CD14-positive monocyte (primary cell): ENCODE results near the gene ZNF76. TPM values are rescaled to one million over a fixed set of nuclear protein-coding genes. Genes with fewer than 3 reads are reported as not detected.

Experiments
- DNase-seq, 3 donors: peaks; one replicate each; pipeline ENCODE4 v3.0.0-alpha.2; 2011 to 2022
- H2AFZ ChIP-seq: 2 replicates; pipeline ENCODE4 v1.6.0; 2012; ENCODE audit warnings: mild to moderate bottlenecking, low read depth, low read length, inconsistent platforms; ENCODE audit not compliant: insufficient read depth, poor library complexity, severe bottlenecking
- H3K27ac ChIP-seq, 2 donors: 1 replicate in 1 of 2; 2 replicates in 1 of 2; pipeline ENCODE4 v1.5.1; 2012 to 2013; ENCODE audit warnings: low read length in 2 of 2, control low read depth in 1 of 2, inconsistent platforms in 1 of 2, low read depth in 1 of 2, mild to moderate bottlenecking in 1 of 2
- H3K27me3 ChIP-seq, 2 donors: one replicate each; pipeline versions ENCODE4 v1.6.0 to v1.6.1; 2011 to 2013; ENCODE audit warnings: low read length in 2 of 2; ENCODE audit not compliant: control insufficient read depth in 2 of 2, insufficient read depth in 2 of 2
- H3K36me3 ChIP-seq, 2 donors: replicated peaks in 1 of 2; 1 replicate in 1 of 2; 2 replicates in 1 of 2; pipeline versions ENCODE4 v1.5.1 to v1.6.1; 2012 to 2013; ENCODE audit warnings: low read length in 2 of 2, control low read depth in 1 of 2, inconsistent platforms in 1 of 2, mild to moderate bottlenecking in 1 of 2; ENCODE audit not compliant: insufficient read depth in 2 of 2, control insufficient read depth in 1 of 2
- H3K4me1 ChIP-seq, 2 donors: 1 replicate in 1 of 2; 2 replicates in 1 of 2; pipeline versions ENCODE4 v1.5.1 to v1.6.1; 2012 to 2013; ENCODE audit warnings: low read length in 2 of 2, control low read depth in 1 of 2, inconsistent platforms in 1 of 2, mild to moderate bottlenecking in 1 of 2, moderate library complexity in 1 of 2; ENCODE audit not compliant: insufficient read depth in 2 of 2, control insufficient read depth in 1 of 2
- H3K4me2 ChIP-seq: replicated peaks from 2 replicates; pipeline ENCODE3; 2012; ENCODE audit warnings: low read length, moderate library complexity, mild to moderate bottlenecking; ENCODE audit not compliant: poor library complexity, severe bottlenecking; ENCODE audit errors: extremely low read depth
- H3K4me3 ChIP-seq, 3 experiments: fragments of 200-600 bp in 1 of 3; sonication (generic) in 1 of 3; replicated peaks in 1 of 3; 1 replicate in 2 of 3; 2 replicates in 1 of 3; pipeline ENCODE4 v1.5.1; 2011 to 2013; ENCODE audit warnings: low read length in 3 of 3, mild to moderate bottlenecking in 3 of 3, control low read depth in 2 of 3, low read depth in 2 of 3, inconsistent platforms in 1 of 3, moderate library complexity in 1 of 3
- H3K79me2 ChIP-seq: 2 replicates; pipeline ENCODE4 v1.6.0; 2012; ENCODE audit warnings: mild to moderate bottlenecking, control low read depth, inconsistent platforms, low read length, moderate library complexity; ENCODE audit not compliant: insufficient read depth
- H3K9ac ChIP-seq: 2 replicates; pipeline ENCODE4 v1.6.0; 2017; ENCODE audit warnings: low read length, mild to moderate bottlenecking; ENCODE audit not compliant: insufficient read depth, poor library complexity, severe bottlenecking
- H3K9me3 ChIP-seq, 2 donors: replicated peaks in 1 of 2; 1 replicate in 1 of 2; 2 replicates in 1 of 2; pipeline versions ENCODE4 v1.5.1 to v1.6.1; 2012 to 2013; ENCODE audit warnings: low read length in 2 of 2, control low read depth in 1 of 2; ENCODE audit not compliant: control insufficient read depth in 1 of 2, insufficient read depth in 1 of 2
- H4K20me1 ChIP-seq: 2 replicates; pipeline ENCODE4 v1.6.0; 2012; ENCODE audit warnings: mild to moderate bottlenecking, low read length, control low read depth, moderate library complexity; ENCODE audit not compliant: insufficient read depth
- H3K27ac Mint-ChIP-seq, 7 donors: one replicate each; pipeline ENCODE4 v1.8.0; 2020; ENCODE audit warnings: mild to moderate bottlenecking in 7 of 7, mixed read lengths in 7 of 7, moderate library complexity in 6 of 7, inconsistent platforms in 2 of 7
- H3K27me3 Mint-ChIP-seq, 3 donors: one replicate each; pipeline ENCODE4 v1.8.0; 2021 to 2022; ENCODE audit warnings: low read depth in 3 of 3, mild to moderate bottlenecking in 3 of 3, mixed read lengths in 3 of 3, moderate library complexity in 3 of 3, inconsistent platforms in 1 of 3
- H3K36me3 Mint-ChIP-seq, 2 donors: one replicate each; pipeline ENCODE4 v1.8.0; 2020; ENCODE audit warnings: mixed read lengths in 2 of 2, inconsistent platforms in 1 of 2, mild to moderate bottlenecking in 1 of 2
- H3K4me1 Mint-ChIP-seq: one replicate; pipeline ENCODE4 v1.8.0; 2020; ENCODE audit warnings: mild to moderate bottlenecking, mixed read lengths
- H3K4me3 Mint-ChIP-seq, 2 donors: one replicate each; pipeline ENCODE4 v1.8.0; 2020; ENCODE audit warnings: mild to moderate bottlenecking in 2 of 2, mixed read lengths in 2 of 2, moderate library complexity in 1 of 2
- H3K9me3 Mint-ChIP-seq, 7 donors: one replicate each; pipeline ENCODE4 v1.8.0; 2020 to 2022; ENCODE audit warnings: mixed read lengths in 7 of 7, mild to moderate bottlenecking in 6 of 7, moderate library complexity in 6 of 7, inconsistent platforms in 2 of 7
- CTCF ChIP-seq: fragments of 200-600 bp; IDR thresholded peaks from one replicate; pipeline ENCODE4 v1.8.0; 2022; ENCODE audit warnings: antibody characterized with exemption, mild to moderate bottlenecking
- WGBS: methylation state at CpG from one replicate; pipeline ENCODE4 v1.1.5; 2013; ENCODE audit warnings: missing lambda C conversion rate; ENCODE audit not compliant: insufficient coverage; 5-methylcytosine and 5-hydroxymethylcytosine counted together
- intact Hi-C, 2 donors: fragments of 100-400 bp; cut with micrococcal nuclease; formaldehyde crosslinking; loops; one replicate each; pipeline versions ENCODE4 v1.15.0 to v1.15.1; 2023
- polyA plus RNA-seq, 3 donors: library from polyadenylated mRNA; depleted of rRNA in 1 of 3; unstranded in 2 of 3; stranded (reverse) in 1 of 3; fragments of 300-500 nt in 2 of 3; fragments of >200 nt in 1 of 3; fragmentation: Illumina TruSeq in 2 of 3; gene quantifications; 1 replicate in 2 of 3; 2 replicates in 1 of 3; pipeline ENCODE4 v1.2.3, GENCODE V29; 2012 to 2021

ZNF76 gene
- polyA plus RNA-seq, 3 donors = 6.8 to 49.7 (median 9.6) TPM

- Mint-ChIP-seq H3K36me3 (peaks cover 87 to 100% of the 10 kb centered on the region in 2 donors), H3K9me3 (no peaks in the 10 kb centered on the region), H3K27me3 (no peaks in the 10 kb centered on the region), H3K4me1 (no peaks in the 10 kb centered on the region), H3K4me3 (no peak overlapping the region), H3K27ac (no peak overlapping the region)
- no peaks in the 10 kb centered on the region for H3K79me2 ChIP-seq
- DNase-seq = no peak
- no peak overlapping the region for H2AFZ ChIP-seq
- no peak overlapping the region for H3K9ac ChIP-seq
- H3K4me3 ChIP-seq = no peak overlapping the region
- no peak overlapping the region for H3K4me2 ChIP-seq
- H4K20me1 ChIP-seq = no peaks in the 10 kb centered on the region
- no peaks in the 10 kb centered on the region for H3K27me3 ChIP-seq
- H3K36me3 ChIP-seq = peaks cover 90 to 98% of the 10 kb centered on the region in 2 donors
- no CpG with 5 or more reads among the region's 4 CpGs for WGBS
- H3K4me1 ChIP-seq = no peaks in the 10 kb centered on the region
- intact Hi-C loops = no loop called here
- H3K9me3 ChIP-seq = no peaks in the 10 kb centered on the region
- H3K27ac ChIP-seq = no peak overlapping the region
- TF ChIP-seq CTCF = no peak
Observed at GRCh38 chr6:35288834-35289233, 29.3 kb downstream of the ZNF76 start.

DNA sequence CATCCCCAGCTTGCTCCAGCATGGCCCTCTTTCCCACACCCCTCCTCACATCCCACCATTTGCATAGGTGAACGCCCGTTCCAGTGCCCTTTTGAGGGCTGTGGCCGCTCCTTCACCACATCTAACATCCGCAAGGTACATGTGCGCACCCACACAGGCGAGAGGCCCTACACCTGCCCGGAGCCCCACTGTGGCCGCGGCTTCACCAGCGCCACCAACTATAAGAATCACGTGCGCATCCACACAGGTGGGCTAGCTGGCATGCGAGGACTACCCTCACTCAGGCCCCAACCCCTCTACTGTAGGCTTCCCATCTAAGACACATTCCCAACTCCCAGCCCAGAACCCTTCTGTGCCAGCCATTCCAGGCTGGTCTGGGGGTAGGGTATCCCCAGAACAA lies 32.0 kb downstream of the ZNF76 start:
- H3K9ac ChIP-seq = no peak overlapping the region
- no peak overlapping the region for H3K27ac ChIP-seq
- H3K27me3 ChIP-seq = no peaks in the 10 kb centered on the region
- no peak overlapping the region for H3K4me3 Mint-ChIP-seq
- no peak for TF ChIP-seq CTCF
- H3K4me3 ChIP-seq = no peak overlapping the region
- peaks cover 89 to 99% of the 10 kb centered on the region in 2 donors for H3K36me3 Mint-ChIP-seq
- peaks cover 2% of the 10 kb centered on the region for H3K4me1 Mint-ChIP-seq
- no peaks in the 10 kb centered on the region for H3K9me3 ChIP-seq
- no peak overlapping the region for H3K4me2 ChIP-seq
- intact Hi-C loops = loop anchor here (5.0 to 10.0 kb wide), 2 partner anchors 36 to 443 kb away; partner anchors contain the start of gene ARMC12 (in 1 of the 2)
- no peaks in the 10 kb centered on the region for H3K79me2 ChIP-seq
- no peak for DNase-seq
- H3K4me1 ChIP-seq = peaks cover under 1 to 2% of the 10 kb centered on the region in 2 donors
- no peak overlapping the region for H3K27ac Mint-ChIP-seq
- no peak overlapping the region for H2AFZ ChIP-seq
- no peaks in the 10 kb centered on the region for H3K9me3 Mint-ChIP-seq
- H3K27me3 Mint-ChIP-seq = no peaks in the 10 kb centered on the region
- WGBS = 96% methylated on average over 13 of the region's 13 CpGs
- H4K20me1 ChIP-seq = no peaks in the 10 kb centered on the region
- H3K36me3 ChIP-seq = peaks cover 86 to 100% of the 10 kb centered on the region in 2 donors
